ENCODE results near the gene HPSE2.

The HPSE2 gene

DNA sequence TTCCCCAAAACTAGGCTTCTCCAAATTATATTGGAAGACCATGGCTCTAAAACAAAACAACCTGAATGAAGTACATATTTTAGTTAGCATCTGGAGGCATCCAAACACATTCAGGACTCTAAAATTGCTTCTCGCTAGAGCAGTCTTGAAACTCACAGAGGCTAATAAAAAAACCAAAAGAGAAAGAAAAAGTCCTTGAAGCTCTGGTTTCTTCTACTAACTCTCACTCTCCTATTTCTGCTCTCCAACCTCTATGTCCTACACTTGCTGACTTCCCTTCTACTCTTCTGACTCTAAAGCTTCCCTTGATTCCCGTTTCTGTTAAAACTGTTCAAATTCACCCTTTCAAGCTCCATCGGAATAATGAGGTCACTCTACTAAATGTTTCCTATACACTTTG, 418.3 kb downstream of the HPSE2 start:
- no peak for DNase-seq

DNA sequence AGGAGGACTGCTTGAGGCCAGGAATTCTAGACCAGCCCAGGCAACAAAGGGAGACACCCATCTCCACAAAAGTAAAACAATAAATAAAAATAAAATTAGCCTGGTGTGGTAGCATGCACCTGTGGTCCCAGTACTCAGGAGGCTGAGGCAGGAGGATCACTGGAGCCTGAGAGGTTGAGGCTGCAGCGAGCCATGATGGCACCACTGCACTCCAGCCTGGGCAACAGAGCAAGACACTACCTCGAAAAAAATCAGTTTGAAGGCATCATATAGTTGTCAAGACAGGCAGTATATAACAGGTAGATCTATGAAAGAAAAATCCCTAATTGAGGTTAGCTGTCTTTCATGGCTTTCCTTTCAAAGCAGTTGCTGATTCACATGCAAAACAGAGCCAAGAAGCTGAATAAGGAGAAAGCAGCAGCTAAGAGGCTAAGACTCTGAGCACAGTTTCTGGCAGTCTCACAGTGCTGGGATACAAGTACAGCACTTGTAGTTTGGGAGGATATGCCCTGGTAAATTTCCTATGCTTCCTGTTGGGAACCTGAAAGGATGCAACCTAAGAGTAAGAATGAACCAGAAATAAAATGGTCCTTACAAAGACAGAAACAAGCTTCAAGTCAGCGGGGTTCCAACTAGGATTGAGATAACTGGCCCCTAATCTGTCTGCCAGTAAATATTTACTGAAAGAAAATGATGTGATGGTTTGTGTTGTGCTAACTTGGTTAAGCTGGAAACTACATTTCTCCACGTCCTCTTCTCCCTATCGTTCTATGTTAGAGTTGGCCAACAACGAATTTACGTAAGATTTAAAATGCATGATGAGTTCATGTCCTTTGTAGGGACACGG, 420.4 kb downstream of the HPSE2 start:
- no peak for DNase-seq

DNA sequence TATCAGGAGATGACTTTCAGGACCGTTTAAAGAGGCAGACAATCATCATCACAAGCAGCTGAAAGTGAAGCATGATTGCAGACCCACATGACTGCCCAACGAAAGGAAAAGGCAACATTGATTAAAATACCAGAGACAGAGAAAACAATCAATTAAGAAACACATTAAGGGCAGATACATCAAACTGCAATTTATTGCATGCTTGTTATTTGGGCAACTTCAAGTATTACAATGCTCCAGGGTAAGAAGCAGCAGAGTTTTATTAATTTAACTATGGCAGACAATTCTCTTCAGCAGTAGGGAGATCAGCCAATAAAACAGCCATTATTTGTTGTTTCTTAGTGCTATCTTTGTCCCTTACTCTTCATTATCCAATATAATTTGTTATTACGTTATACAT, 421.2 kb downstream of the HPSE2 start:
- no peak for DNase-seq

DNA sequence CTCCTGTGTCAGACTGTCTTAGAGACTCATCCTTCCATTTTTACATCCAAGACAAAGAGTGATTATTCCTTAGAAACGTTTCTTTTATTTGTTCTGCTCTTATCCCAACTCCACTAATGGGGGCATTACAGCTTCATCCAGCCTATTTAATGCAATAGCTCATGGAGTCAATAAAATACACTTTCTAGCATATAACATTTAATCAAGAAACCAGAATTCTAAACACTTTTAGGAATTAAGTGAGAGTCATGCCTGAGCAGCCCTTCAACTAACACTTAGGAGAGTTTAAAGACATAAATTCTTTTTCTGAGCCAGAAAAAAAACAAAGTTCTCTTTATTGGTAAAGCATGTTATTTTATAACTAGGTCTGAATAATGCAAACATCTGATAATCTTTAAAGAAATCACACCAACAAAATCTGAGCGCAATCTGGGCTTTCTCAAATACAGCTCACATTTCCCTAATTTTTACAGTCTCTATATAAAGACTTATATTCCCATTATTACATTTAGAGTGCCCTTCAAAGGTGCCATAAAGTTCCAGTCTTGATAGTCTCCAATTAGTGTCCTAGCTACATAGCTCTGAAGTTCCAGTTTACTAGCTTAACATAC, 427.3 kb downstream of the HPSE2 start:
- no peak for DNase-seq

DNA sequence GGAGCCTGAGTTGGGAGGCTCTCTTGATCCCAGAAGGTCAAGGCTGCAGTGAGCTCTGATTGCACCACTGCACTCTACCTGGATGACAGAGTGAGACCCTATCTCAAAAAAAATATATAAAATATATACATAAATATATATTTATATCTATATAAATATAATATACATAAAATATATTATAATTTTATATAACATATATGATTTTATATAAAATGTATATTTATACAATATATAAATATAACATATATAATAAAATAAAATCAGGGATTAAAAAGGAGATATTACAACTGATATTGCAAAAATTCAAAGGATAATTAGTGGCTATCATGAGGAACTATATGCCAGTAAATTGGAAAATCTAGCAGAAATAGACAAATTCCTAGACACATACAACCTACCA, 435.4 kb downstream of the HPSE2 start:
- no peak for DNase-seq

DNA sequence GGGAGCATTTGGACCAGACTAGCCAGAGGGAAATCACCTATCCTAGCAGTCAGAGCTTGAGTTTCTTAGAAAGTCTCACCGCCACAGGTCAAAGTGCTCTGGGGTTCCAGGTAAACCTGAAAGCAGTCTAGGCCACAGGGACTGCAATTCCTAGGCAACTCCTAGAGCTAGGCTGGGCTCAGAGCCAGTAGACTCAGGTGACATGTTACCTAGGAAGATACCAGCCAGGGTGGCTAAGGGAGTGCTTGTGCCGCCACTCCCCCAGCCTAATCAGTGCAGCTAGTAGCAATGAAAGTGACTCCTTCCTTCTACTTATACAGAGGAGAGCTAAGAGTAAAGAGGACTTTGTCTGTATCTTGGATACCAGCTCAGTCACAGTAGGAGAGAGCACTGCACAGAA, 440.2 kb downstream of the HPSE2 start:
- no peak for DNase-seq

DNA sequence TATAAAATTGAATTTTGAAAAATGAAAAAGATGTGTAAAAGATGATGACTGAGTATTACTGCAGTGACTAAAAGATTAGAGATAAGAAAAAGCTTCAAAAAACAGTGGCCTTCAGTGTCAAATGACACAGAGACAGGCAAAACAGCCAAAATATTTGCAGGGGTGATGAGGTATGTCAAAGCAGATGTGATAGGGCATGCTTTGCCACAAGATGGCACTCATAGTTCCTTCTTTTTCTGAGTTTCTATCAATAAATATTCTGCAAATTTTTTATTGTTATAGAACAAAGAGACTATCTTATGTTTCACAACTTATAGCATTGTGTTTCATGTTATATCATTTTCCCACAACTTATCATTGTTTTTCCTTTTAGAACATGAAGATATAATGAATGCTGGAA, 444.8 kb downstream of the HPSE2 start:
- peak; percentile 1 for DNase-seq

DNA sequence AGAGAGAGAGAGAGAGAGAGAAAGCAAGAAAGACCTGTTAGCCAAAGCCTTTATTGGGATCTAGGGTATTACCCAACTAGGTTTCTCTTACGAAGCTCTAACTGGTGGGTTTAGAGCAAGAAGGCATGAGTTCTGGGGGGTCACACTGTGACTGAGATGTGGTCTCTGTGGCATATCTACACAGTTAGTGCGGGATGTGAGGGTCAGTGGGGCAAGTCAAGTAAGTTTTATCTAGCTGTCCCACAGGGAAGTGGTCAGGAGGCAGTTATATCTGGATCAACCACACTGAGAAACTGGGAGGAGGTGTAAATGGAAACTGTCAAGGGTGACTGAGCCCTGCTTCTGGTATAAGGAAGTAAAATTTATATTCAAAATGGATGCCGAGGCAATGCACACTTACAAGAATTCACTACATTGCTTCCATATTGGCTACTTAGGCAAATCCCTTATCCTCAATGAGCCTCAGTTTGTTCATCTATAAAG, 457.3 kb downstream of the HPSE2 start:
- DNase-seq: no peak

DNA sequence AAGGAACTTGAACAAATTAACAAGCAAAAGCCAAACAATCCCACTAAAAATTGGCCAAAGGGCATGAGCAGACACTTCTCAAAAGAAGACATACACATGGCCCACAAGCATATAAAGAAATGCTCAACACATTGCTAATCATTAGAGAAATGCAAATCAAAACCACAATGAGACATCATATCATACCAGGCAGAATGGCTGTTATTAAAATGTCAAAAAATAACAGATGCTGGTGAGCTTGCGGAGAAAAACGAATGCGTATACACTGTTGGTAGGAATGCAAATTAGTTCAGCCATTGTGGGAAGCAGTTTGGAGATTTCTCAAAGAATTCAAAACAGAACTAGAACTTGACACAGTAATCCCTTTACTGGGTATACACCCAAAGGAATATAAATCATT, 477.2 kb downstream of the HPSE2 start:
- no peak for DNase-seq

DNA sequence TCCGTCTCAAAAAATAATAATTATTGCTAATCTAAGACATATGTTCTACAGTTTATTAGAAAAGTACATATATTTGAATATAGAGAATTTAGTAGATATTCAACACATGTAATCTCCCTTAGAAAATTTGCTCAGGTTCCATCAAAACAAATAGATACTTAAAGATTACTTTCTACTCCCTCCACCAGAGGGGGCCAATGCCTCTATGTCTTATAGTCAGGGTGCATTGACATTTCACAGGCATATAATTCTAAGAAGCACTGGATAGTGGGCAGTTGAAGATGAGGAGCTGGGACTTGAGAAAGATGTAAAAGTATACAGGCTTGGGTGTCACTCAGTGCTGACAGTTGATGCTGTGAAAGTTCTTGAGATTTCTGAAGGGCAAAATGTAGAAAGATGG, 487.4 kb downstream of the HPSE2 start:
- peak; percentile 20 for DNase-seq

DNA sequence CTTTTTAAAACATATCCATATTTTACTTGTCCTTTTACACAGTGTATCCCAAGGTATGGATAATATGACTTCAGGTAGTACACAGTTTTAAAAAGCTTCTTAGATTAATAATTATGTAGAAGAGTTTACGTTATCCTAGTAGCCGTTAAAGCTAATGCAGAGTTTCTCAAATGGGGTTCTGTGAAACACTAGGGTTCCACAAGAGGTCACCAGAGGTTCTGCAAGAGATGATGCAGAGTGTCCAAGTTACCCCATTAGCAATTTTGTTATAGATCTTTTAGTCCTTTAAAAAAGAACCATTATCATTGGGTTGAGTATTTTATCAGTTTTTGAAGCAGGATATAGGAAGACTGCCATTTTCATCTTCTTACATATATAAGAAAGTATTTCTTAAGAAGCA, 490.0 kb downstream of the HPSE2 start:
- no peak for DNase-seq

DNA sequence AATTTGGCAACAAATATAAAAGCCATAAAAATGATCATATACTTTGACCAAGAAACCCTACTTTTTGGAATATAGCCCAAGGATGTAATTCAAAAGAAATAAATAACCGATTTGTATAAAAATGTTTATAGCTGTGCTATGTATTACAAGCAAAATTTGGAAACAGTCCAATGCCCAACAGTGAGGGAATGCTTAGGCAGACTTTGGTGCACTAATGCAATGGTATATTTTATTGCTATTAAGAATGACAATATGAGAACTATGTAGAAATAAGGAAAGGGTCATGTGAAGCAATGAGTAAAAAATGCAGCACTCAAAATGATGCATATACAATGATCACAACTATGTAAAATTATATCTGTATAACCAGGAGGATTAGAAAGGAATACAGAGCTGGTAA, 515.1 kb downstream of the HPSE2 start:
- no peak for DNase-seq

DNA sequence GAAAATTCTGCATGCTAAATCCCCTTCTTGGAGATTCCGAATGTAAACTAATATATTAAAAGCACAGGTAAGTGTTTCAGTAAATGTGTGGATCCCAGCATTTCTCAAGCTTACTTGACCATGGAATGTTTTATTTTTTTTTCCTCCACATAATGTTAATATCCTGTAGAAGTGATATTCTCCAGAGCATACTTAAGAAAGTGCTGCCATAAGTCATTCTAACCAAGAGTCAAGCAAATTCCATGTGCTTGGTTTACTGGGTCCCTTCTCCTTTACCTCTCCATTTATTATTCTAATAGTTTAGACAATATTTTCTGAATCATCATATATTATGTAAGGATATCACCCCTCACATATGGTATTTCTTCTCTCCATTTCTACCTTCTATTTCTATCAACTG, 522.1 kb downstream of the HPSE2 start:
- no peak for DNase-seq

DNA sequence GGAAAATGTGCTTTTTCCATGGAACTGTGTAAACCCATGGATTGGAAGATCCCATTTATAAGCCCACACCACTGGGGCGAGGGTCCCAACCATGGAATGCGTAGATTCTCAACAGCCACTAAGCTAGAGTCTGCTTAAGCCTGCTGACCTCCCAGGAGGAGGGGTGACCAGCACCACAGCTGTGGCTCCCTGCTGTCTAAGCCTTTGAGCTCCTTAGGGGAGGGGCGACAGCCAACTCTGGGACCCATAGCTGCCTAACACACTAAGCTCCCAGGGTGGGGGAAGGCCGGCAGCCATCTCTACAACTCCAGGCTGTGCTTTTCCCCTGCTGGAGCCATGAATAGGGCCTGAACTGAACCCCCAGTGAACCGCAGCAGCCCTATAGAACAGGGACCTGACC, 539.1 kb downstream of the HPSE2 start:
- DNase-seq: no peak

DNA sequence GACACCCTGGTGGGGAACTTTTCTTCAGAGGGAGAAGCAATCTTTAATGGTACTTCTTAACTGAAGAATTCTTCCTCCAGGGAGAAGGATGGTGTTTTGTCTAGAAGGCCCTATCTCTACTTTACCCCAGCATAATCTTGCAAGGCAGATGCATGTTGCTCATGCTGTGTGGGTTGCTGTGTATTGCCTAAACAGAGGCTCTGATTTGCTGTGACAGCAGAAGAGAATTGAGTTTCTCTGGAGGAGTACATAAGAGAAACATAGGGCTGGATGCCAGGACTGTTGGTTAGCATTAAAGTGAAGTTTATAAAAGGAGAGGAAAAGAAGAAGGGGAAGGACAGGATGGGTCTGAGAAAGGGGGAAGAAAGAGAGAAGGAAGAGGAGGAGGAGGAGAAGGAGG, 540.8 kb downstream of the HPSE2 start:
- DNase-seq: no peak

DNA sequence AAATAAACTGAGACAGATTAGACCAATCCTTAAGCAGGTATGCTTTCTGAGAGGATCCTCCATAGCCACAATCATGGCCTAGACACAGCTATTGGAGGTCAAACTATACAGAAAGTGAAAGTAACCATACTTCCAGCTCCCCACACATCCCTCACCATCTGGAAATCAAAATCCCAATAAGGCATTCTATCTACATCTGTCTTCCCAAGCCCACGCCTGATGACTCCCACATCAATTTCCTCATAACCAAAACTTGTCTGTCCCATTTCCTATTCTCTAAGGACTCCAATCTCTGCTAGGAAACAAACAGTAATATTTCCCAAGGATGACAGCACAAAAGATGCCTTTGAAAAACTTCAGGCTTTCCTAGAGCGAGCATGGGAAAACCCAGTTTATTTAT, 541.6 kb downstream of the HPSE2 start:
- DNase-seq: no peak

DNA sequence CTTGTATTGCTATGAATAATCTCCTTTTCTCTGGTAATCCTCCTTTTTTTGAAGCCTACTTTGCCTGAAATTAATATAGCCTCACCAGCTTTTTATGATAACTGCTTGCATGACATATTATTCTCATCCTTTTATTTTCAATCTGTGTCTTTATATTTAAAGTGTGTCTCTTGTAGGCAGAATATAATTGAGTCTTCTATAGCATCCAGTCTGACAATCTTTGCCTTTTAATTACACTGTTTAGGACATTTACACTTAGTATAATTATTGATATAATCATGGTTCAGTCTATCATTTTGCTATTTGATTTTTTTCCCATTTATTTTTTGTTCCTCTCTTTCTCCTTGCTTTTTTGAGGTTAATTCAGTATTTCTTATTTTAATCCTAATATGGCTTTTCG, 548.0 kb downstream of the HPSE2 start:
- no peak for DNase-seq

DNA sequence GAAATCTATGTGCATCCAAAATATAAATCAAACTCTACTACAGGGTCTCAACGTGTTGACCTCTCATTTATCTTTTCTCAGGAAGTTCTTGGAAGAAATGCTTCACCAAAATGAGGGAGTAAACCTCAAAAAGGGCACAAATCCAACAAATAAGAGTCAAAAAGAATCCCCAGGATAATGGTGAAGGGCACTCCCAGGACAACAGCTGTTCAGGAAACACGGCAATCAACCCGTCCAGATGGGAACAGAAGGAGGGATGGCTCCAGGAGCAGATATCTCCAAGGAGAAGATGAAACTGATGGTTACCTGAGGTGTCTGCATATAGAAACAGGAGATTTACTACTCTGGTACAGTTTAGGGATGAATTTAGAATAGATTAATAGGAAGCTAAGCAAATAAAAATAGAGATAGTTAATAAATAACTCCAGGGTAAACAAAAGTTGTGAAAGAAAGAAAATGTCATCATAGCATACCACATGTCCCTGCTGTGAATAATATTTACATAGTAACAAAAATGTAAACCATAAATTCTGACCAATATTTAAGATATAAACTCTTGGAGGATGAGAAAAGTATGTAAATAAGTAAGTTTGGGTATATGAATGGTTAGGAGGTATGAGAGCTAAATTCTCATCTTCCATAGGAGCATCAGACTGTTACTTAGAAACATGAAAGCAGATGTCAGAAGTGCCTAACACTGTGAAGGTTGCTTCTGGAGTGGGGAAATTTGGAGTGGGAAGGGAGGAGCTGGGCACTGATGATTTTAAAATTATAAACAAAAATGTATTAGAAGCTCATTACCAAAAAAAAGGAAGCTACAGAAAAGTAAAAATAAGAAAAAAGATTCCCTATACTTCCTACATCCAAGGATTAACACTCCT, 551.4 kb downstream of the HPSE2 start:
- DNase-seq: no peak

DNA sequence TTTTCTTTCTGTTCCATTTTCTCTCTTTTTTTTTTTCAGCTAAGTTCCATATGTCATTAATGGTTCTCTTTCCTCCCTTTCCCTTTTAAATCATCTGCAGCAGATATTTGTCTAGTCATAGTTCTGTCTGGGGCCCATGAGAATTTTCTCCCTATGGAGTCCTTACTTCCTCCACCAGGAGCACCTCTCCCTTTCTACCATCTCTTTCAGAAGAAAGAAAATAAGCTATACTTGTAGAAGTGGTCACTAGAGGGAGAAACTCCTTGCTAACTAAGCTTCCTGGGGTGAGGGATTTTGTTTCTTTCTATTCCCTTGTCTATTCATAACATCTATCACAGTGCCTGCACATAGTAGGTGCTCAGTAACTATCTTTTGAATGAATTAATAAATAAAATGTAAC, 558.8 kb downstream of the HPSE2 start:
- no peak for DNase-seq

DNA sequence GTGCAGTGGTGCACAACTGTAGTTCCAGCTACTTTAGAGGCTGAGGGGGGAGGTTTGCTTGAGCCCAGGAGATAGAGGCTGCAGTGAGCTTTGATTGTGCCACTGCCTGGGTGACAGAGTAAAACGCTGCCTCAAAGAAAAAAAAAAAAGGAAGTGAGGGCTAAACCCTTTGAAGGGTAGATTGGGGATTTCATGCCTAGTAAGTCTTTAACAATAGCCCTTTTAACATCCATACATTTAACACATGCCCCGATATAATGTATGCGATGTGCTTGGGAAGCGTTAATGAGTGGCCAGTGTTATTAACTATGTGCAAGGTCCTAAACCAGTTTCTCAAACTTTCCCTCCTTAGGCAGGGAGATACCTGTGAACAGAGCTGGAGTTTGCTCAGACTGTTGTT, 559.8 kb downstream of the HPSE2 start:
- no peak for DNase-seq

DNA sequence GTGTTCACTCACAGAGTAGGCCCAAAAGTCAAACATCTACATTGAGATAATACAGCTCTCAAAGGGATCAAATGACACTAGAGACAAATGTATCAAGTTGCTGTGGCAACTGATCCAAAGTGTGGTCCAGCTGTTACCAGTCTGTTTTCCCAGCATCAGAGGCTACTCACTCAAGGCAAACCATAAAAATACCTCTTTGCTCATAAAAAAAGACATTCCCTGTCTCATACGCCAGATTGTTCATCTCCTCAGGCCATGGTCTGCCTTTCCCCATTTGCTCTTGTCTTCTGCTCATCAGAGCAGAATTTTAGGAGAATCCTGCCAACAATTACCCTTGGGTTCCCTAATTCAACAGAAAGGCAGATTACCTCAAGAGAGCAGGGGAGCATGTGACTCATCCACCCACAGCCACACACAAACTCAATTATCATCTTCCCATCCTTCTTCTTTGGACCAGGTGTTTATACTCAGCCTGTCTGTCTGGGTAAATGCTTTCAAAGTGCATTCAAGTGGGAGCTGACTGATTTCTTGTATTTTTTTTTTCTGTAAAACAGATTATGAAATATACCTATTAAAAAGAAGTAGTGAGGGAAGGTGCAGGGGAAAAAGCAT, 562.4 kb downstream of the HPSE2 start:
- no peak for DNase-seq

DNA sequence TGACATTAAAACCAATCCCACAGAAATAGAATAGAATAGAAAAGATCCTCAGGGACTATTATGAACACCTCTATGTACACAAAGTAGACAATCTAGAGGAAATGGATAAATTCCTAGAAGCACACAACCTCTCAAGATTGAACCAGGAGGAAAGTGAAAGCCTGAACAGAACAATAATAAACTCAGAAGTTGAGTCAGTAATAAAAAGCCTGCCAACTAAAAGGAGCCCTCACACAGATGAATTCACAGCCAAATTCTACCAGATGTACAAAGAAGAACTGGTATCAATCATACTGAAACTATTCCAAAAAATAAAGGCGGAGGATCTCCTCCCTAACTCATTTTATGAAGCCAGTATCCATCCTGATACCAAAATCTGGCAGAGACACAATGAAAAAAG, 568.6 kb downstream of the HPSE2 start:
- no peak for DNase-seq

DNA sequence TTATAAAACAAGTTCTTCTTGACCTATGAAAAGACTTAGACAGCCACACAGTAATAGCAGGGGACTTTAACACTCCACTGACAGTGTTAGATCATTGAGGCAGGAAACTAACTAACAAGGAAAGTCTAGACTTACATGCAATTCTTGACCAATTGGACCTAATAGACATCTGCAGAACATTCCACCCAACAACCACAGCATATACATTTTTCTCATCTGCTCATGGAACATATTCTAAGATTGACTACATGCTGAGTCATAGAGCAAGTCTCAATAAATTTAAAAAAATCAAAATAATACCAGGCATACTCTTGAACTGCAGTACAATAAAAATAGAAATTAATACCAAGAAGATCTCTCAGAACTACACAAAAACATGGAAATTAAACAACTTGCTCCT, 569.4 kb downstream of the HPSE2 start:
- no peak for DNase-seq

All from activated CD4-positive, alpha-beta T cell treated with anti-CD3 and anti-CD28 coated beads, Interleukin-10, Interleukin-2, amounts not matched to agents 100 ng/mL and 50 ng/mL, durations not matched to agents 16 hours and 8 hours (primary cell).